Lower leg skin (tissue), 4 donors: Measurements from ENCODE around the gene SYCP2L. TPM values are rescaled to one million over a fixed set of nuclear protein-coding genes. Genes with fewer than 3 reads are reported as not detected.

Experiments used
- DNase-seq, 2 donors: peaks; one replicate each; pipeline ENCODE4 v3.0.0-alpha.2; 2019; ENCODE audit warnings: low spot score in 2 of 2
- H3K4me3 ChIP-seq: fragments of 200-600 bp; sonication (generic); 2 replicates; pipeline ENCODE4 v1.5.1; 2017; ENCODE audit warnings: mild to moderate bottlenecking, low read depth; ENCODE audit not compliant: poor library complexity, severe bottlenecking
- POLR2A ChIP-seq, 2 donors: fragments of 450-650 bp; IDR thresholded peaks; one replicate each; pipeline ENCODE4 v1.6.1; 2016 to 2017; ENCODE audit warnings: antibody characterized with exemption in 2 of 2, mild to moderate bottlenecking in 1 of 2, moderate library complexity in 1 of 2
- WGBS, 2 donors: methylation state at CpG; one replicate each; pipeline ENCODE4 v1.1.5; 2018; 5-methylcytosine and 5-hydroxymethylcytosine counted together
- intact Hi-C: fragments of 100-400 bp; cut with DNase I; formaldehyde crosslinking; loops from one replicate; pipeline ENCODE4 v1.15.0; 2023; ENCODE audit warnings: low total_unique reads
- total RNA-seq, 4 donors: library from RNA; depleted of rRNA; stranded (reverse); fragments of >200 nt; gene quantifications; one replicate each; pipeline ENCODE4 v1.1.0, GENCODE V29; 2016
- TF ChIP-seq, protein P1 (sequence below), 3 donors: fragments of 450-650 bp; IDR thresholded peaks; one replicate each; pipeline ENCODE4 v1.5.1; 2016; ENCODE audit warnings: antibody characterized with exemption in 3 of 3, mild to moderate bottlenecking in 3 of 3, moderate library complexity in 2 of 3

The SYCP2L gene
- total RNA-seq, 4 donors from 2014 or later = 0.17 to 0.69 (median 0.29) TPM; not detected in 1

DNA sequence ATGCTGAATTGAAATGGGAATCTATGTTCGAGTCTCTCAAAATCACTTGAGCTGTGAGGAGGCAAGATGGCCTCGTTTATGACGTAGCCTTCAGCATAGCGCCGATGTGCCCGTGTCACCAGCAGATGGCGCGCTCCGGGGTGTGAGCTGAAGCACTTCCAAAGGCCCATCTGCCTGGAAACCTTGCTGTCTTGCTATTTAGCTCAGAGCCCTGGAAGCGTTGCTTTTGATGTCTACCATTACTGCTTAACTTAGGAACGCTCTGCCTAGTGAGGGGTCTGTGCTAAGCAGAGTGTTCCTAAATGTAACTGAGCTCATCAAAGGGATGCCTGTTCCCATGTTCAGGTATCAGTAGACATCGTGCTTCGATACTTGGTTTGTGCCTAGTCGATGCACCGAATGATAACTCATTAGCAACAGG is 67.7 kb downstream of the SYCP2L start:
- DNase-seq = peak; percentile 41 to 87
- no peak for TF ChIP-seq POLR2A (IDR thresholded peaks at IDR 0.05)
- TF ChIP-seq, protein P1, sequence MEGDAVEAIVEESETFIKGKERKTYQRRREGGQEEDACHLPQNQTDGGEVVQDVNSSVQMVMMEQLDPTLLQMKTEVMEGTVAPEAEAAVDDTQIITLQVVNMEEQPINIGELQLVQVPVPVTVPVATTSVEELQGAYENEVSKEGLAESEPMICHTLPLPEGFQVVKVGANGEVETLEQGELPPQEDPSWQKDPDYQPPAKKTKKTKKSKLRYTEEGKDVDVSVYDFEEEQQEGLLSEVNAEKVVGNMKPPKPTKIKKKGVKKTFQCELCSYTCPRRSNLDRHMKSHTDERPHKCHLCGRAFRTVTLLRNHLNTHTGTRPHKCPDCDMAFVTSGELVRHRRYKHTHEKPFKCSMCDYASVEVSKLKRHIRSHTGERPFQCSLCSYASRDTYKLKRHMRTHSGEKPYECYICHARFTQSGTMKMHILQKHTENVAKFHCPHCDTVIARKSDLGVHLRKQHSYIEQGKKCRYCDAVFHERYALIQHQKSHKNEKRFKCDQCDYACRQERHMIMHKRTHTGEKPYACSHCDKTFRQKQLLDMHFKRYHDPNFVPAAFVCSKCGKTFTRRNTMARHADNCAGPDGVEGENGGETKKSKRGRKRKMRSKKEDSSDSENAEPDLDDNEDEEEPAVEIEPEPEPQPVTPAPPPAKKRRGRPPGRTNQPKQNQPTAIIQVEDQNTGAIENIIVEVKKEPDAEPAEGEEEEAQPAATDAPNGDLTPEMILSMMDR (IDR thresholded peaks at IDR 0.05) = no peak
- intact Hi-C loops = no loop called here

DNA sequence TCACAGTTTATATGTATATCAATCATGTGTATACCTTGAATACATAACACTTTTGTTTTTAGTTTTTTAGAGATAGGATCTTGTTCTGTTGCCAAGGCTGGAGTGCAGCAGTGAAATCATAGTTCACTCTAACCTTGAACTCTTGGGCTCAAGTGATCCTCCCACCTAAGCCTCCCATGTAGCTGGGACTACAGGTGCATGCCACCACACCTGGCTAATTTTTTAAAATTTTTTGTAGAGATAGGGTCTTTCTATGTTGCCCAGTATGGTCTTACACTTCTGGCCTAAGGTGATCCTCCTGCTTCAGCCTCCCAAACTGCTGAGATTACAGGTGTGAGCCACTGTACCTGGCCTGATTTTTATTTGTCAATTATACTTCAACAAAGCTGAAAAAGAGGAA is 69.9 kb downstream of the SYCP2L start:
- intact Hi-C loops = no loop called here
- DNase-seq = no peak
- no peak overlapping the region for H3K4me3 ChIP-seq
- TF ChIP-seq, protein P1 (IDR thresholded peaks at IDR 0.05) = no peak
- no peak for TF ChIP-seq POLR2A (IDR thresholded peaks at IDR 0.05)

More for the DNA sequence above, 67.7 kb downstream of the SYCP2L start:
- H3K4me3 ChIP-seq = no peak overlapping the region
- 36% methylated on average over 15 of the region's 15 CpGs for WGBS, 2 donors

DNA sequence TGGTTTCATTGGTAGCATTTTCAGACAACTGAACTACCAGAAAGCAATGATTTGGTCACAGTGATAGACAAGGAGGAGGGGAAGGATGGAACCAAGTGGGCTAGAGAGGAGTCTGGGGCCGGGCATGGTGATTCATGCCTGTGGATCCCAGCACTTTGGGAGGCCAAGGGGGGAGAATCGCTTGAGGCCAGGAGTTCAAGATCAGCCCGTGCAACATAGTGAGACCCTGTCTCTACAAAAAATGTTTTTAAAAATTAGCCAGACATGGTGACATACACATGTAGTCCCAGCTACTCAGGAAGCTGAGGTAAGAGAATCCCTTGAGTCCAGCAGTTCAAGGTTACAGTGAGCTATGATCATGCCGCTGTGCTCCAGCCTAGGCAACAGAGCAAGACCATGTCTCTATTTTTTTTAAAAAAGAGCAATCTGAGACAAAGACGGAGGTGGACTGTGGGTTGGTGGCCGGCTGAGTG is 70.6 kb downstream of the SYCP2L start:
- intact Hi-C loops = no loop called here
- H3K4me3 ChIP-seq = no peak overlapping the region
- 95 to 97% methylated on average over 6 of the region's 6 CpGs for WGBS, 2 donors
- no peak for TF ChIP-seq POLR2A (IDR thresholded peaks at IDR 0.05)
- TF ChIP-seq, protein P1 (IDR thresholded peaks at IDR 0.05) = no peak
- DNase-seq = no peak

DNA sequence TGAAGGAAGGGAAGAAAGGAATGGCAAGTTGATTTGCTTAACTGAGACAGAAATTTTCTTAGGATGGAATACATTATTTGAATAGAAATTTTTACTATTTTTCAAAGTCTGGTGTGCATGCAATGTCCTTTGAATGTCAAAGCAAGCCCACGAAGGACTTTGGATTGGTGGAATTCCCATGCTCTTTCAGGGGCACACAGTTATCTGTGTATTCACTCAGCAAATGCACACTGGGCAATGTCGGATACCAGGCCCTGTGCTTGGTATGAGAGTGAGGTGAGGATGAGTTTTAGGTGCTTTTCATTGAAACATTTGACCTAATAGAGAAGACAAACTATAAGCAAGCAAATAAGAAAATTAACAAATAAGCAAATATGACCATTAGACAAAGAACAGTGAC is 73.3 kb downstream of the SYCP2L start:
- DNase-seq = no peak
- intact Hi-C loops = no loop called here
- WGBS, 2 donors = 87 to 95% methylated on average over 2 of the region's 2 CpGs
- H3K4me3 ChIP-seq = no peak overlapping the region
- TF ChIP-seq, protein P1 (IDR thresholded peaks at IDR 0.05) = no peak
- TF ChIP-seq POLR2A (IDR thresholded peaks at IDR 0.05) = no peak

DNA sequence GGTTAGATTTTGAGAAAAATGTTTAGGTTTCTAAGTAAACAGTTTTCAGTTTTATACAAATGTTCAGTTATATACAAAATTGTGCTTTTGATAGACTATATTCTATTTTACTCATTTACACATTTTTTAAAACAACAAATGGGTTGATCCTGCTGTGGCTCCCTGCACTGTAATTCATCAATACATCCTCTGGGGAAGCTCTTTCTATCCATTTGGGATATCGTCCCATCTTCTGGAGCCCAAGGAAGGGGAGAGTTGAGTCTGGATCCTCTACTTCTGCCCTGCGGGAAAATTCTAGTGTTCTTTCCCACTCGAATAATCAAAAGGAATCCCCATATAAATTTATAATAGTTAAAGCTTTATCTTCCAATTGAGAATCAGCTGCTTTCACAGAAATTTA is 75.0 kb downstream of the SYCP2L start:
- no peak overlapping the region for H3K4me3 ChIP-seq
- DNase-seq = no peak
- intact Hi-C loops = no loop called here
- 83 to 85% methylated on average over 3 of the region's 3 CpGs for WGBS, 2 donors
- TF ChIP-seq POLR2A (IDR thresholded peaks at IDR 0.05) = no peak
- TF ChIP-seq, protein P1 (IDR thresholded peaks at IDR 0.05) = no peak

DNA sequence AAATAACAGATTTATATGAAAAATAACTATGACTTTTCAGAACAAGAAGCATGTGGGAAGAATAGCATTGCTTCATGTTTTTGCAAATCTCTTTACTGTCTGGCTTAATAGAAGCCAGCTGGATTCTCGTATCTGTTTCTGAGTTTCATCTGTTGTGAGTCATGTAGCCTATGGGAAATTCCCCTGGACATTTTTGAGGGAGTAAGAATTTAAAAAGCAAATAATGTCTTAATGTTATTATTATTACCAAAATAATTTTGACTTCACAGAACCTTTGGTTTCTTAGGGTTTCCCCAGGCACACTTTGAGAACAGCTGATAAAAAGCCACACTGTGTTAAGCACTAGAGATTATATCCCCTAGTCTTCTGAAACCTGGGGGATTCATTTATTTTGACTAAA is 75.8 kb downstream of the SYCP2L start:
- no peak for TF ChIP-seq POLR2A (IDR thresholded peaks at IDR 0.05)
- TF ChIP-seq, protein P1 (IDR thresholded peaks at IDR 0.05) = no peak
- 9 to 31% methylated on average over 1 of the region's 1 CpG for WGBS, 2 donors
- H3K4me3 ChIP-seq = no peak overlapping the region
- no peak for DNase-seq
- intact Hi-C loops = no loop called here
